HG03139 (cell line): Measurements from ENCODE around the gene KCNK7.

Experiments used
- ATAC-seq: cut with Tn5 transposase; IDR thresholded peaks from one replicate; pipeline ENCODE4 v1.9.1; 2021; ENCODE audit not compliant: unreplicated experiment

Gene KCNK7

DNA sequence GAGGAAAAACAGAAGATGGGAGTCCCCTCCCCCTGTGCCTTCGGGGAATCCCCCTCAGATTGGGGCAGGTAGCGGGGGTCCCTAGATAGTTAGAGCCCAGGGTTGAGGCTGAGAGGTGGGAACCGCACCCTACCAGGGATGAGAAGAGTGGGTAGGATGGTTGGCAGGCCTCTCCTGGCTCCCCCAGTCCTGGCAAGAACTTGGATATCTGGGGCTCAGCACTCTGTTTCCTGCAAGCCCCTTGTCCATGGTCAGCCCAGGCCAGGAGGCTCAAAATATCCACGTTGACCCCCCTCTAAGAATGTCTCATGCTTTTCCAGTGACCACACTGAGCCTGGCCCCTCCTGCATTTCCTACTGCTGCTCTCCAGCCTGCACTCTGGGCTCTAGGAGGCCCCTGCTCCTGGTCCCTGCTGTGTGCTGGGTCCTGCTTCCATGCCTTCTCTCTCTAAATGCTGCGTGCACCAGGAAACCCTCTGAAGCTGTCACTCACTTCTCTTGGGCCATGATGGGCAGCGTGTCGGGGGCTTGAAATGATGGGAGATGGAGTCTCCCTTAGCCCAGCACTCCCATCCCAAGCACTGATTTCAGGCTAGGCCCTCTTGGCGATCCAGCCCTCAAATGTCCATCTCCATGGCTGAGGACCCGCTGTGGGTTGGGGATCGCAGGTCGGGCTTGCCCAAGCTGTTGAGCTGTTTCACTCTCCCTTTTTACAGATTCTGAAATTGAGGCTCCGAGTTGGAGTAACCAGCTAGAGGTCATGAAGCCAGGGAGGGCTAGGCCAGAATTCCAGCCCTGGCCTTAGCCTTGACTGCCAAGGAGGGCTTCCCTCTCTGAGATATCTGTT lies 16.4 kb upstream of the KCNK7 start:
- no peak for ATAC-seq

DNA sequence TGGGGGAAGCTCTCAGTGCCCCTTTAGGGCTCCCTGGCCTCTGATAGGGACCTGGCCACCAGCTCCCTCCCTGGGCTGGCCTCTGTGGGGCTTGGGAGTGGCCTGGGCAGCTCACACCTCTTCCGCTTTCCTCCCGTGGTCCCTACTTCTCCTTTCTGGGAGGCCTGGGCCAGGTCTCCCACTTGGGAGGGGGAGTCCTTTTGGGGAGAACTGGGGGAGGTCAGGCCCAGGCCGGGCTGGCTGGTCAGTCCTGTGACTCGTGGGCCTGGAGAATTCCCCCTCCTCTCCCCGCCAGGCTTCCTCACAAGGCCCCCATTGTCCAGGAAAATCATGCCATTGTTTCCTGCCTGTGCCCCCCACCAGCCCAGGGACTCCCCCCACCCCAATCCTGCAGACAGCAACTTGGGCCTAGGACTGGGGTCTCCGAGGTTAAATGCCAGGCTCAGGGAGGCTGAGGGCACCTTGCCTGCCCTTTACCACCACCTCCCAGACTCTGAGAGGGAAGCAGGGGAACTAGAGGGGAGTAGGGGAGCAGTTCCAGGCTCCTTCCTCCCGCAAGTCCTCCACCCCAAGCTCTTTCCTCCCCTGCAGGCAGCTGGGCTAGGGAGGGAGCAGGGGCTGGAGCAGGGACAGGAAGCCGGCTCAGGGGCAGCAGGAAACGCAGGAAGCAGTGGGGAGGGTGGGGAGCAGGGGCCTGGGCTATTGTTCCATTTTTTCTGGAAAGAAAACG lies 15.6 kb upstream of the KCNK7 start:
- ATAC-seq = no peak

DNA sequence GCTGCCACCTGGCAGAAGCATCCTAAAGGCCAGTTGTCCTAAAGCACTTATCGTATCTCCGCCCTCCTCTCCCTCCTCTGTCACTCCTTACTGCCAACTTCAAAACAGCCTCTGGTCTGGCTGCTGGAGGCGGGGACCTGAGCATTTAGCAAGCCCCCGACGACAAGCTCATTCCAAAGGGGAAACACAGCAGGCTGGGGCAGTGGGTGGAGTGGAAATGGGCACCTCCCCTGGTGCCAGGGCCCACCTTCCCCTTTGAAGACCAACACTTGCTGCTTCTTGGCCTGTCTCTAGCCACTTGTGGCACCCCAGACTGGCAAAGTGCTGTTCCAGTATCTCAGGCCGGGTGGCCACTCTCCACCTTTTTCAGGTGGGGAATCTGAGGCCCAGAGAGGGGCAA lies 14.8 kb upstream of the KCNK7 start:
- no peak for ATAC-seq

DNA sequence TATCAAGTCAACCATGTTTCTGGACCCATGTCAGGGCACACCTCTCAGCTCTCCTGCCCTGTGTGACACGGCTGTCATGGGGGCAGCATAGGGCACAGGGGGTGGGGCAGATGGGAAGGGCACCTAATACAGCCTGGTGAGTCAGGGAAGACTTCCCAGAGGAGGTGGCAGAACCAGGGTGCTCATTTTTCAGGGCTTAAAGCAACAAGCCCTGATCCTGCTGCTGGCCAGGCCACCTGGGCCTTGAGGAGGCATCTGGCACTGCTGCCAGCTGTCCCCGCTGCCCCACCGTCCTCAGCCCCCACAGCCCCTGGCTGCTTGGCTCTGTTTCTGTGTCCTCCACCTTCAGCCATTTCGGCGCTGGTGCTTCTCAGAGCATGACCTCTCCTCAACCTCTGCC lies 14.1 kb upstream of the KCNK7 start:
- ATAC-seq = no peak

DNA sequence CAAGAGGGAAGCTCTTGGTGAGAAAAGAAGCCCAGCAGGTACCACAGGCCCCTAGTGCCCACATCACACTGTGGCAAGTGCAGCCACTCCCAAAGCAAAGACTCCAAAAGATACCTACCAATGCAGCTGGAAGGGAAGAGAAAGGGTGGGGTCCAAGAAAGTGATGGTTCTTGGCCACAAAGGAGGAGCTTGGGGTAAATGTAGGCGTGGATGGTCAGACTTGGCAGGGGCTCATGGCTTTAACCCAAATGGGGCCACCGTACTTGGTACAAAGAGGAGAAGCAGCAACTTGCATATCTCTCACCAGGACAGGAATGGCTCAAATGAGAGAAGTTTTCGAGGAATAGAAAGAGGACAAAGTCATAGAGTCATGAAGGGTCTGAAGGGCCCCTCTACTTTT lies 13.6 kb upstream of the KCNK7 start:
- no peak for ATAC-seq

DNA sequence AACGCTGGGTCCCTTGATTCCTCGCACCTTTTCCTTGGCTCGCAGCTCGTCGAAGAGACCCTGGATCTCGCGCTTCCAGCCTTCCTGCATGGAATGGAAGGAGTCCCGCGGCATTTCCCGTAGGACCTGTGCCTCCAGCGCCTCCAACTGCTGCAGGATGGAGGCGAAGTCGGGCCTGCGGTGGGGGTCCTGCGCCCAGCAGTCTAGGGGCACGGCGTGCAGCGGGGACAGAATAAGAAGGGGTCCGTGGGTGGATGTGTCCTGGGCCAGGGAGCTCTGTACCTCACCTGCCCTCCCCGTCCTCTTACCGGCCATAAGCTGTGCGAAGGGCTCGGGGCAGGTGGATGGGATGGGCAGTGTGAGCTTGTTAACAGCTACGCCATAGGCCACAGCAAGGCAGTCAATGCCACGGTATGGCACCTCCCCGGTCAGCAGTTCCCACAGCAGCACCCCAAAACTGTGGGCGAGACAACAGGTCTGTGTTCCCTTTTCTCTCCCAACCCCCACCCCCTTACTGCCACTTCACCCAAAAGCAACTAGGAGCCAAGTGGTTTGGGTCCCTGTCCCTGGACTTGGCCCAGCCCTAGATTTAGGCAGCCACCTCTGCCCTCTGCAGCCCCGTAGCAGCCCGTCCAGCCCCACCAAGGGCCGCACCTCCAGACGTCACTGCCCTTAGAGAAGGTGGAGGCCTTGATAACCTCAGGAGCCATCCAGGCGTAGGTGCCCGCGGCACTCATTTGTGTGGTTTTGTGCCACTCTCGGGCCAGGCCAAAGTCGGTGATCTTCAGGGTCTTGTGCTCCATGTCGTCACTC lies 12.2 kb upstream of the KCNK7 start:
- no peak for ATAC-seq

DNA sequence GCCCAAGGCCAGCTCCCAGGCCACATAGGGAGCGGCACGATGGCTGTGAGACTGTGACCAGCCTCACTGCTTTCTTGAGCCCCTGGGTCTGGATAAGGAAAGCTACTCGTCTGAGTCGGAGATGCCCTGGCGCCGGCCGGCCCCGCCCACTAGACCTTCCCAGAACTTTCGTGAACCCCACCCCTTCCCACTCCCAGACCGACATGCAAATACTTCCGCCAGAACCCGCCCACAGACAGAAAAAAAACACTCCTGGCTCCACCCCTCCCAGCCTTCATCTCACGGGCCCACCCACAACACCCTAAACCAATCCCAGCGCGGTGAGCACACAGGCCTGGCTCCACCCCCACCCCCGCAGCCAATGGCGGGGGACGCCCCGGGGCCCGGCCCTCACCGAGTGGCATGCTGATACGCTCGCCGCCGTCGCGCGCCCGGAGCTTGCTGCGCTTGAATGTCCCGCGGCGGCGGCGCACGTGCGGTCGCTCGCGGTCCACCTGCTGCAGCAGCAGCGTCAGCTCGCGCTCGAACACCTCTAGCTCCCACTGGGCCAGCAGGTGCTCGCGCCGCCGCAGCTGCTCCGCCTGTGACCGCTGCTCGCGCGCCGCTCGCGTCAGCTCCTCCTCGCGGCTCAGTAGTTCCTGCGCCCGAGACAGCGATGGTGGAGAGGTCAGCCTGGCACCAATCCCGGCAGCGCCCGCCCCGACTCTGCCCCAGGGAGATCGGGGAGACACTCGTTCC lies 11.4 kb upstream of the KCNK7 start:
- no peak for ATAC-seq

DNA sequence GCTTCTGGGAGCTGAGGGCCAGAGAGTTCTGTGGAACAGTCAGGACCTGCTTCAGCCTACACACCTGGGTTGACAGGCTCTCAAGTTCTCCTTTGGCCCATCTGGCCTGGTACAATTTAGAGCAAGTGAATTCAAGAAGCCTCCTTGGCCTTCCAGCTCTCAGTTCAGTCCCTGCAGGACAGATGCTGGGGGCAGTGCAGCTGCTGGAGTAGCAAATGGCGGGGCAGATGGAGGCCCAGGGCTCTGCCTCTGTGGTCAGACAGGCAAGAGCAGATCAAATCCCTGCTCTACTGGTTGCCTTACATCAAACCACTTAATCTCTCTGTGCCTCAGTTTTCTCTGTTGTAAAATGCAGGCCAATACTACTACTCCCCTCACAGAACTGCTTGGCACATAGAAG lies 8.7 kb upstream of the KCNK7 start:
- ATAC-seq = no peak

DNA sequence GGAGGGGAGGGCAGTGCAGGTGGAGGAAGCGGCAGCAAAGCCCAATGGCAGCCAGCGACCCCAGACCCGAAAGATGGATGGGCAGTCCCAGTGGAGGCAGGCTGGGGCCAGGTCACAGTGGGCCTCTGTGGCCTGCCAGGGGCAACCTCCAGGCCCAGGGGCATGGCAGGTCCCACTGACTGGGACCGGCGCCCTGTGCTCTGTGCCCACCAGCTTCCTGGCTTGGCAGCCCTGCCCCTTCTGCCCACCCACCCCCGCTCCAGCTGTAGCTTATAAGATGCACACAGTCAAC lies 4.3 kb upstream of the KCNK7 start:
- ATAC-seq = no peak

DNA sequence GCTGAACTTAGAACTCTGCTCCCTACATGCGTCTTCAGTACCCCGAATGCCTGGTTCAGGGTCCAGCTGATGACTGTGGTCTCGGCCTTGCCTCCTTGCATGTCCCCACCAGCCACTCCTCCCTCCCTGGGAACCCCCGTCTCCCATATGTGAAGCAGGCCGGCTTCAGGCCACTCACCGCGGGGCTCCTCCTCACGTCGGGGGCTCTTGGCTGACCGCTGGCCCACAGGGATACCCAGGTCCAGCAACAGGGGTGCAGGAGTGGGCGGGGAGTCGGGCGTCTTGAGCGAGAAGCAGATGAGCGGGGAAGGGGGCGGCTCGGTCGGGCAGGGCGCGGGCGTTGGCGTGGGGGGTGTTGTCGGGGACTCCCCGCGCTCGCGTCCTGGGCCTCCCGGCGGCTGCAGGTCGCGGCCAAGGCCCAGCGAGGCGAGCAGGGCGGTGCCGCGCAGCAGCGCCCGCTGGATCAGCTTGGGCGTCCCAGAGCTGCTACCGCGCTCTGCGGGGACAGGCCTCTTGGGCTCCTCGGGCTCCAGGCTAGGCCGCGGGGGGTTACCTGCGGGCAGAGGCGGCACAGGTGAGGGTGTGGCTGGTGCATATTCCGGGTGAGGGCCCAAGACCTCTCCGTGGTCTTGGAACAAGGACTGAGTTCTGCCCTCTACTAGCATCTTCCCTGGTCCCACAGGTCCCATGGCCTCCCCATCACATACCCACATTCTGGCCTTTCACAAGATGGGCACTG lies 3.8 kb upstream of the KCNK7 start:
- ATAC-seq = no peak

DNA sequence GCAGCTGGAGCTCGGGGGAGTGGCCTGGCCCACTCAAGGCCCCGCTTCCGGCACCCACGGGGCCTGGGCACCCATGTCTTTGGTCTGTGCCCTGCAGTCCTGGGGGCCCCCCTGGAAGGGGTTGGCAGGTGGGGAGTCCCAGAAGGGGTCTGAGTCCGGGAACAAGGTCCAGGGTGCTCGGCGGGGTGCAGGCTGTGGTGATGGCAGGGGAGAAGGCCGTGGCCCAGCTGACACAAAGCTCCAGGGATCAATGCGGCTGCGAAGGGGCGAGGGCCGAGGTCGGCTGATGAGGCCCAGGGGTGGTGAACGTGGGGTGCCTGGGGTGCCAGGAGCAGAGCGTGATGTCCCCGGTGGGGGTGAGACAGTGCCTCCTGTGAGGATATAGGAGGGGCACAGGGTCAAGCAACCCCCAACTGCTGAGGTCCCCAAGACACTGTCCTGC lies 2.7 kb upstream of the KCNK7 start:
- no peak for ATAC-seq

DNA sequence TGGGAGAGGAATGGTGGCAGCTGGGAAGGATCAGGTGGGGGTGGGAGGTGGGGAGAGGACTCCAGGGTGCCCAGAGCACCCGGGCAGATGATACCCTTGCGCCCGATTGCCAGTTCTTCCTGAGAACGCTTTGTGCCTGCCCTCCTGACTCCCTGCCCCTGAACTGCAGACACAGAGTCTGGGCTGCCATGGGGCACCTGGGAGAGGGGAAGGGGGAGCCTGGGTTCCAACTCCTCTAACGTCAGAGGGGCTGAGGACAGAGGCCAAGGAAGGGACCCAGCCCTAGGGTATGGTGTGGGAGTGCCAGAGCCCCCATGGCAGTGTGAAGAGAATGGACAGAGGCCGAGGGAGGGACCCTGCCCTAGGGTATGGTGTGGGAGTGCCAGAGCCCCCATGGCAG lies 920 bp upstream of the KCNK7 start:
- no peak for ATAC-seq

DNA sequence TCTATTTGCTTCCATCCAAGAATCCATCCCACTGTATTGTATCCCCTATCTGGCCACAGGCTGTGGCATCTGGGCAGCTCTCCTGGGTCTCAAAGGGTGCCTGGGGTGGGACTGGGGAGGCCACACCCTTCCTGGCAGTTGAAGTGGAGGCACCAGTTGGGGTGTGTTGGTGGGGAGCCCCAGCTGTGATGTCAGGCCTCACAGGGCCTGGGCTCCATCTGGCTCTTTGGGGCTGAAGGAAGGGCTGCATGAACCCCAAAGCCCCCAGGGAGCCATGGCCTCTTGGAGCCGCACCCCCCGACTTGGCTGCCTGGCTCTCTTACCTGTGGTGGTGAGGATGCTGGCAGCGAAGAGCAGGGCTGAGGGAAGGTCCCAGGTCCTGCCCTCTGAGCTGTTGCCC lies 469 bp downstream of the KCNK7 start:
- no peak for ATAC-seq

DNA sequence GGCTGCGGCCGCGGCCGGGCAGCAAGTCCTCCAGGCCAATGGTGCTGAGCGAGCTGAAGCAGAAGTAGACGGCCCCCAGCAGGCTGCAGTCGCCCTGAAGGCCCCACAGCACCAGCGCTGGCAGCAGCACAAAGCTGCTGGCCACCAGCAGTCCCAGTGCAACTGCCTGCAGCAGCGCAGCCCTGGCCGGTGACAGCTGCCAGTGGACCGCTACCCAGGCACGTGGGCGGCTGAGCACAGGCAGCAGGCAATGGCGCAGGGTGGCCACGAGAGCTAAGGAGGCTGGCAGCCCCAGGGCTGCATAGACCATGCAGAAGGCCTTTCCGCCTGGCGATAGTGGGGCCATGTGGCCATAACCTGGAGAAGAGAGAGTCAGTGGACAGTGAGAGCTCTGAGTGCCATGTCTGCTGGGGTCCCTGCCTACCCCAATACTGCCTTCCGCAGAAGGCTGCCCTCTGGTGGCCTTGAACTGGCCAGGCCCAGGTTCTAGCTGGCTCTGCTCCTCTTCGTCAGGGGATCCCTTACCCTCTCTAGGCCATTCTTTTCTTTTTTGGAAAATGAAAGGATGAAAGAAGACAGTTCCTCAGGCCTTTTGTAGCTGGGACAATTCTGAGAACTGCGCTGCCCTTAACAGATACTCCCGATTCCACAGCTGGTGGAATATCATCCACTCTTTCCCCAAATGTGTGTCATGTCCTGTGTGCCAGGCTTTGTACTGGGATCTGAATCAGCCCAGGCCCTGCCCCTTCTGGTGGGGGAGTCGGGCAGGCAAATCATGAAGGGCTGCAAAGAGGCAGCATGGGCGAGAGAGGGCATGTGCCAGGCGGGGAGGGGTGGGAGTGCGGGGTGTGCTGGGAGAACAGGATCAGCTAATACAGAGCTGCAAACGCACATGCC lies 1.8 kb downstream of the KCNK7 start:
- ATAC-seq = no peak

DNA sequence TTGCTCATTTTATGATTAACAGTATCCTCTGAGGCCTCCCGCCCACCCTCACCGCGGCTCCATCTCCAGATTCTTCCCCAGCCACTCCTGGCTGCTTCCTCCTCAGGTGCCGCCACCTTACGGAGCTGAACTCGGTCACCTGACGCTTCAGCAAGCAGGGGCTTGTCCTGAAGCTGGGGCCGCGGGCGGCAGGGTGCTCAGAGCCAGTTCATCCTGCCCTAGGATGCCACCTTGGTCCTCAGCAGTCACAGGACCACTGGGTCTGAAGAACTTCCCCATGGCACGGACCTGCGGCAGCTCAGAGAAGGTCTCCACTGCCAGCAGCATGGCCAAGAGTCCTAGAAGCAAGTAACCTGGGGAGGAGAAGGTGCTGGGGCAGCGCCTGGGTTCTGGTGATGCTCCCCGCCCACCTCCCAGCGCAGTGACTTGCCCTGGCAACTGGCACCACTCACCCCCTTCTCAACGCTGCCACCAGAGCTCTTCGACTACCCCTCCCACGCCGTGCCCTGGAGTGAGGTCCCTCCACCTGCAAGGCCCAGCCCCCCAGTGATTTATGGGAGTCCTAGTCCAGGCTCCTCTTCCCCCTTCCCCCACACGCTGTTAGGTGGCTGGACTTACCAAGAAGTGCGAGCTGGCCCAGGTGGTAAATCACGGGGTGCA lies 2.6 kb downstream of the KCNK7 start:
- ATAC-seq = no peak

DNA sequence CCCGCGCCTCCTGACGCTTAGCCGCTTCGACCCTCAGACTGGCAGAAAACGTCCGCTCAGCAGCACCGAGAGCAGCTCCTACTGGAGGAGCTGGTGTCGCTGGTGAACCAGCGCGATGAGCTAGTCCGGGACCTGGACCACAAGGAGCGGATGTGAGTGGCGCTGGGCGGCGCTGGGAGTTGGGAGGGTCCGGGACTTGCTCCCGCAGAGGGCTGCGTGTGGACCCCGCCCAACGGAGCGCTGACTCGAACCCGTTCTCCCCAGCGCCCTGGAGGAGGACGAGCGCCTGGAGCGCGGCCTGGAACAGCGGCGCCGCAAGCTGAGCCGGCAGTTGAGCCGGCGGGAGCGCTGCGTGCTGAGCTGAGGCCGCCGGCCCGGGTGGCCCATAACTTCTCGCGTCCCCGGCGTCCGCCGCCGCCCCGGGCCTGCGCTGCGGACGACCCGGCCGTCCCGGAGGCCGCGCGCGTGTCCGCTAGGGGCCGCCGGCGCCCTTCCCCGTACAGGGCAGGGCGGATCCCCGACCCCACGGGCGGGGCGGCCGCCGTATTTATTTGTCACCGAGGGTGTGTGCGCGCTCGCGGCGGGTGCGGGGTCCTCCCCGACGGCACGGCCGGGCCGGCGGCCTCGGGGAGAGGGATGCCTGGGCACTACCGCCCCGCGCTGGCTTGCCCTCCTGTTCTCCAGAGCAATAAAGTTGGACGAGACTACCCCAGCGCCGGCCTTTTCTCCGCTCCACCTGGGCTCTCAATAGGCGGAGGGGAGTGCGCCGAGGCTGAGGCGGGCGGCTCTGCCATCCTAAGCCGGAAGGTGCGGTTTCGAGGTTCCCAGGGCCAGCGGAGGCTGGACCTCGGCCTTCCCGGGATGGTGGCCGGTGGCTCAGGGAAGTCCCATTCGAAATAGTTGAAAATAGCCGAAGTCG lies 3.4 kb downstream of the KCNK7 start:
- ATAC-seq = no peak

DNA sequence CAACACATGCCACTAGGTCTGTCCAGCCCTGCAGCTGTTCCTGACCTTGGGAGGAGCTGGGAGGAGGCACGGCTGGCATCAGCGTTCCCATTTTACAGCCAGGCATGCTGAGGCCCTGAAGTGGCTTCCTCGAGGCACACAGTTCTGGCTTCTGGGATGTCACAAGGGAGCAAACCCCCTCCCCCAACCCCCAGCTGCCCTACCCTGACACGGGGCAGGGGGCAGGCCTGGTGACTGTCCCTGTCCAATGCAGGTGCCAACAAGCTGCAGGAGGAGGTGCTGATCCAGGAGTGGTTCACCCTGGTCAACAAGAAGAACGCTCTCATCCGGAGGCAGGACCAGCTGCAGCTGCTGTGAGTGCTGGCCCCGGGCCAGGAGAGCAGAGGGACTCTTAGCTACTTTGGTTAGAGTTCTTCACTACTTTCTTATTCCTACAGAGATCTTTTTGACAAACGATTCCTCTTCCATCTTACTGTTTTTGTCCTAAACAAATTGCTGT lies 5.3 kb downstream of the KCNK7 start:
- ATAC-seq = no peak
